ENCODE results near the gene CRIP2. TPM values are rescaled to one million over a fixed set of nuclear protein-coding genes. Genes with fewer than 3 reads are reported as not detected.

The CRIP2 gene
- total RNA-seq, 1 experiment from 2014 or later = 1.1 TPM

- no peak for DNase-seq (ENCODE audit: low read depth in 1 of 2, low spot score in 2 of 2)
- no peaks in the 10 kb centered on the region for H3K9me3 ChIP-seq (replicated peaks)
- H3K27me3 ChIP-seq (replicated peaks) = no peaks in the 10 kb centered on the region
- no peak overlapping the region for H3K27ac ChIP-seq
- peaks cover 37% of the 10 kb centered on the region for H3K36me3 ChIP-seq
- no peak overlapping the region for H3K4me3 ChIP-seq
- H3K4me1 ChIP-seq (replicated peaks) = peaks cover 7% of the 10 kb centered on the region
These were observed 14.0 kb upstream of the CRIP2 start for GRCh38 chr14:105460616-105461015.

DNA sequence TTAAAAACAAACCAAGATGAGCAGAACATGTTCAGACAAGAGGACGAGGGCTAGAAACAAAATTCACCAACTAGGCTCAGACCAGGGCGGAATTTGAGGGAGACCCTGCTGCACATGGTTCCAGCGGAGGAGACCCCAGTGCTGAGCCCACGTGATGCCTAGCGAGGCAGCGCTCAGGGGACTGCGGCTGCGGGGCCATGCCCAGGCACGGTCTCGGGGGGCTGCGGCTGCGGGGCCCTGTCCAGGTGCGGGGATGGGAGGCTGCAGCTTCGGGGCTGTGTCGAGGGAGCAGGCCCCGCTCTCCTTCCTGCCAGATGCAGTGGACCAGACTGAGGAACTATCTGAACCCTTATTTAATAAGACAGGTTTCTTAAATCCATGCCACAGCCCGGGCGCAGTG, 12.7 kb upstream of the CRIP2 start:
- DNase-seq (ENCODE audit: low read depth in 1 of 2, low spot score in 2 of 2) = no peak
- Histone ChIP-seq H3K27me3 (replicated peaks) (no peaks in the 10 kb centered on the region), H3K4me1 (replicated peaks) (peaks cover 9% of the 10 kb centered on the region), H3K9me3 (replicated peaks) (no peaks in the 10 kb centered on the region), H3K4me3 (no peak overlapping the region), H3K27ac (no peak overlapping the region), H3K36me3 (peaks cover 35% of the 10 kb centered on the region)

- Histone ChIP-seq H3K27me3 (replicated peaks) (no peaks in the 10 kb centered on the region), H3K36me3 (peaks cover 47% of the 10 kb centered on the region), H3K4me1 (replicated peaks) (peaks cover 9% of the 10 kb centered on the region), H3K4me3 (no peak overlapping the region), H3K27ac (no peak overlapping the region), H3K9me3 (replicated peaks) (no peaks in the 10 kb centered on the region)
- DNase-seq (ENCODE audit: low read depth in 1 of 2, low spot score in 2 of 2) = no peak
These were observed 10.1 kb upstream of the CRIP2 start for GRCh38 chr14:105464501-105464900.

DNA sequence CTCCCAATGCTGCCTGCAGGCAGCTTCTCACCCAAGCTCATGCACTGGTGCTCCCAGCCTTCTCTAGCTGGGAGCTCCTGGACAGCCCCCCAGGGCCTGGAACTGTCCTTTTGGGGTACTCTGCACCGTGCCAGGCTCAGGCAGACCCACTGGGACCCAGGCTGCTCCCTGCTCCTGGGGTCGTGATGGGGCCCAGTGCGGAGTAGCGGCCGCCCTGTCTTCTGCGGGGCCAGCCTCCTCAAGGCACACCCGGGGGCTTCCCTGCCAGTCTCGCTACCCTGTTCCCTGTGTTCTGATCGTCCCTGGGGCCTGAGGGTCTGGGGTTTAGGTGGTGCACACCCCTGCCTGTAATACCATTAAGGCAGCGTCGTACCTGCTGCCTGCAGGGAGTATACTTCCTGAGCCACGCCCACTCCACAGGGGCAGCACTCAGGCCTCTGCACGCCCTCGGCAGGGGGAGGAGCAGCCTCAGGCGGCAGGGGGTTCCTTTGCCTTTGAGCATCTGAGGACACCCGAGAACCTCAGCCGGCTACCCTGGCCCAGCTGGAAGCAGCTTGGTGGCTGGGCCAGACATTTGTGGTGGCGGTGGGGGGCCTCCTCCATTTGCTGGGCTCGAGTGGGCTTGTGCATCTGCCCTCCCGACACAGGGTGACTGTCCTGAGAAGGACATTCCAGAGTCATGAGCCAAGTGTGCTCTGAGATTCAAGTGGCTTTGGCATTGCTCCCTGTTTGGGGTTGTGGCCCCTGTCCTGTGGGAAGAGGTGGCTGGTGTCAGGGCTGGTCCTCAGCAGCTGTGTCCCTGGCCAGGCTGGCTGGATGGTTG, 9.2 kb upstream of the CRIP2 start:
- no peak overlapping the region for H3K27ac ChIP-seq
- DNase-seq (ENCODE audit: low read depth in 1 of 2, low spot score in 2 of 2) = no peak

DNA sequence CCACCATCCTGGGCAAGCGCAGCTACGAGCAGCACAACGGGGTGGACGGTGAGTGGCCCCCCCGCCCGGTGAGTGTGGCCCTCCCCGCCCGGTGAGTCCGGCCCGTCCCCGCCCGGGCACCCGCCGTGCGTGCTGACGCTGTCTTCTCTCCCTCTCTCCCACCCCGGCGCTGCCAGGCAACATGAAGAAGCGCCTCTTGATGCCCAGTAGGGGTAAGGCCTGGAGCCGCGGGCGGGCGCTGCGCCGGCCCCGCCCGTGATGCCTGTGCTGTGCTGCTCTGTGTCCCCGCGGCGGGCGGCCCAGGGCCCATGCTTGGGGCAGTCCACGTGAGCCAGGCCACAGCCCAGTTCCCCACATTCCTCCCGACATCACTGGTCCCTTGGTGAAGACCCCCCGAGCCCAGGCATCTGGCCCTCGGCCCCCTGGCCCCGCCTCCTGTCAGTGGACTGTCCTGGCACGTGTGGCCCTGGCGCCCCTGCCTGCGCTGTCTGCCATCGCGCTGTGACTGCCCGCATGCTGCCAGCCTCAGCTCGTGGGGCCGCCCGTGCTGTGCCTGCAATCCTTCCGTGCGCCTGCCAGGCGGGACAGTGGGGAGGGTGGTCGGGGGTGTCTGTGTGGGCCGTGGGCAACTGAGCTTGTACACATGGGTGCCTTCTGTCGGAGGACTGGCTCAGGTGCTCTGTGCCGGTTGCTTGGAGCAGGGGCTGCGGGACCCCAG, 7.9 kb upstream of the CRIP2 start:
- H3K4me1 ChIP-seq (replicated peaks) = peaks cover 9% of the 10 kb centered on the region
- H3K27me3 ChIP-seq (replicated peaks) = no peaks in the 10 kb centered on the region
- H3K9me3 ChIP-seq (replicated peaks) = no peaks in the 10 kb centered on the region
- H3K36me3 ChIP-seq = peaks cover 47% of the 10 kb centered on the region
- H3K27ac ChIP-seq = no peak overlapping the region
- DNase-seq (ENCODE audit: low read depth in 1 of 2, low spot score in 2 of 2) = no peak
- H3K4me3 ChIP-seq = no peak overlapping the region

More for the DNA sequence above, 9.2 kb upstream of the CRIP2 start:
- no peak overlapping the region for H3K4me3 ChIP-seq
- no peaks in the 10 kb centered on the region for H3K9me3 ChIP-seq (replicated peaks)
- H3K4me1 ChIP-seq (replicated peaks) = peaks cover 9% of the 10 kb centered on the region
- peaks cover 47% of the 10 kb centered on the region for H3K36me3 ChIP-seq
- H3K27me3 ChIP-seq (replicated peaks) = no peaks in the 10 kb centered on the region

GRCh38 chr14:105467249-105467941, 7.2 kb upstream of the CRIP2 start:
- H3K27ac ChIP-seq = no peak overlapping the region
- H3K9me3 ChIP-seq (replicated peaks) = no peaks in the 10 kb centered on the region
- DNase-seq (ENCODE audit: low read depth in 1 of 2, low spot score in 2 of 2) = no peak
- no peak overlapping the region for H3K4me3 ChIP-seq
- no peaks in the 10 kb centered on the region for H3K27me3 ChIP-seq (replicated peaks)
- H3K36me3 ChIP-seq = peaks cover 47% of the 10 kb centered on the region
- peaks cover 9% of the 10 kb centered on the region for H3K4me1 ChIP-seq (replicated peaks)

- Histone ChIP-seq H3K27me3 (replicated peaks) (no peaks in the 10 kb centered on the region), H3K4me1 (replicated peaks) (peaks cover 9% of the 10 kb centered on the region), H3K27ac (no peak overlapping the region), H3K36me3 (peaks cover 42% of the 10 kb centered on the region), H3K4me3 (no peak overlapping the region), H3K9me3 (replicated peaks) (no peaks in the 10 kb centered on the region)
- no peak for DNase-seq (ENCODE audit: low read depth in 1 of 2, low spot score in 2 of 2)
These were observed 6.6 kb upstream of the CRIP2 start for GRCh38 chr14:105467942-105468471.

GRCh38 chr14:105468621-105469241, 5.9 kb upstream of the CRIP2 start:
- no peaks in the 10 kb centered on the region for H3K9me3 ChIP-seq (replicated peaks)
- peaks cover 13% of the 10 kb centered on the region for H3K4me1 ChIP-seq (replicated peaks)
- H3K36me3 ChIP-seq = peaks cover 39% of the 10 kb centered on the region
- H3K4me3 ChIP-seq = no peak overlapping the region
- no peak for DNase-seq (ENCODE audit: low read depth in 1 of 2, low spot score in 2 of 2)
- no peak overlapping the region for H3K27ac ChIP-seq
- 0 out of 2 replicates have a peak, but pooled peaks cover 2% of the 10 kb centered on the region for H3K27me3 ChIP-seq (replicated peaks)

DNA sequence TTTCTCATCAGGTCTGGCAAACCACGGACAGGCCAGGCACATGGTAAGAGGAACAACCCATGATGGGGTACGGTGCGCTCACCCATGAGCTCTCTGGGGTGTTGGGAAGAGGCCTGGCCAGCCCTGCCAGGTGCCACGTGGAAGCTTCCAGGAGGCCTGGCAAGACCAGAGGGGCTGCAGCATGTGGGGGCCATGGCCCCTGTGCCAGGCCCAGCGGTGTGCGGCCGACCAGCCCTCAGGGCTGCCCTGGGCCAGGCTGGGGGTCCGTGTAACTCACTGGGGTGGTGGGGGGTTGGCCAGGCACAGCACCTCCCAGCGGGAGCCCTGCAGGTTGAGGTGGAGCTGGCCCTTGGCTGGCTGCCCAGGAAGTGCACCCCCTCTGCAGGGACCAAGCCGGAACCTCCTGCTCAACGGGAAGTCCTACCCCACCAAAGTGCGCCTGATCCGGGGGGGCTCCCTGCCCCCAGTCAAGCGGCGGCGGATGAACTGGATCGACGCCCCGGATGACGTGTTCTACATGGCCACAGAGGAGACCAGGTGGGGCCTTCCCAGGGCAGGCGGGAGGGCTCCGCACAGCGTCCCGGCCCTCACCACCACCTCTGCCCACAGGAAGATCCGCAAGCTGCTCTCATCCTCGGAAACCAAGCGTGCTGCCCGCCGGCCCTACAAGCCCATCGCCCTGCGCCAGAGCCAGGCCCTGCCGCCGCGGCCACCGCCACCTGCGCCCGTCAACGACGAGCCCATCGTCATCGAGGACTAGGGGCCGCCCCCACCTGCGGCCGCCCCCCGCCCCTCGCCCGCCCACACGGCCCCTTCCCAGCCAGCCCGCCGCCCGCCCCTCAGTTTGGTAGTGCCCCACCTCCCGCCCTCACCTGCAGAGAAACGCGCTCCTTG, 4.9 kb upstream of the CRIP2 start:
- Histone ChIP-seq H3K9me3 (replicated peaks) (no peaks in the 10 kb centered on the region), H3K27ac (no peak overlapping the region), H3K36me3 (peaks cover 33% of the 10 kb centered on the region), H3K4me1 (replicated peaks) (peaks cover 21% of the 10 kb centered on the region), H3K27me3 (replicated peaks) (peaks cover 4% of the 10 kb centered on the region), H3K4me3 (no peak overlapping the region)
- no peak for DNase-seq (ENCODE audit: low read depth in 1 of 2, low spot score in 2 of 2)

DNA sequence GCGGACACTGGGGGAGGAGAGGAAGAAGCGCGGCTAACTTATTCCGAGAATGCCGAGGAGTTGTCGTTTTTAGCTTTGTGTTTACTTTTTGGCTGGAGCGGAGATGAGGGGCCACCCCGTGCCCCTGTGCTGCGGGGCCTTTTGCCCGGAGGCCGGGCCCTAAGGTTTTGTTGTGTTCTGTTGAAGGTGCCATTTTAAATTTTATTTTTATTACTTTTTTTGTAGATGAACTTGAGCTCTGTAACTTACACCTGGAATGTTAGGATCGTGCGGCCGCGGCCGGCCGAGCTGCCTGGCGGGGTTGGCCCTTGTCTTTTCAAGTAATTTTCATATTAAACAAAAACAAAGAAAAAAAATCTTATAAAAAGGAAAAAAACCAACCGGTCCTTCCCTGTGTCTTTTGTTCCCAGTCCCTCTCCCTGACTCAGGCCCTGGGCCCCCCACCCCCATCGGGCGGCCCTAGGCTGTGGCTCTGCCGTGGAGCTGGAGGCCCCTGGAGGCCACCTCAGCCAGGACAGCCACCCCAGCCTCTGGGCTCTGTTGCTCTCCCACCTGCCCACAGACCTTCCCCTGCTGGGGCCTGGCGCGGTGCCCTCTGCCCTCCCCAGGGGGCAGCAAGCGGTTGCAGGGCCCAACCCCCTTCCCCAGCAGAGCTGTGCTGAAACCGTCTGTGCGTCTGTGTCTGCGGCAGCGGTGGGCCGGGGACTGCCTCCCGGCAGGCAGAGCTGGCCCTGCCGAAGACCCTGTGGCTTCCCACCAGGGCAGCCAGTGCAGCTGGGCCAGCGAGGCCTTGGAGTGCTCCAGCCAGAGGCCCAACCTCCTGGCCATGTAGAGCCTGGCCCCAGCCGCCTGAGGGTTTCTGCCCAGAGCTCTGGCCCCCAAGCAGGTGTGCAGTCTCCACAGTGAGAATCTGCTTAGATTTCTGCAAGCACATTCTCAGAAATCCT, 4.0 kb upstream of the CRIP2 start:
- DNase-seq (ENCODE audit: low read depth in 1 of 2, low spot score in 2 of 2) = no peak
- Histone ChIP-seq H3K36me3 (peaks cover 24% of the 10 kb centered on the region), H3K27ac (no peak overlapping the region), H3K27me3 (replicated peaks) (peaks cover 13% of the 10 kb centered on the region), H3K4me1 (replicated peaks) (peaks cover 24% of the 10 kb centered on the region), H3K9me3 (replicated peaks) (no peaks in the 10 kb centered on the region), H3K4me3 (no peak overlapping the region)

DNA sequence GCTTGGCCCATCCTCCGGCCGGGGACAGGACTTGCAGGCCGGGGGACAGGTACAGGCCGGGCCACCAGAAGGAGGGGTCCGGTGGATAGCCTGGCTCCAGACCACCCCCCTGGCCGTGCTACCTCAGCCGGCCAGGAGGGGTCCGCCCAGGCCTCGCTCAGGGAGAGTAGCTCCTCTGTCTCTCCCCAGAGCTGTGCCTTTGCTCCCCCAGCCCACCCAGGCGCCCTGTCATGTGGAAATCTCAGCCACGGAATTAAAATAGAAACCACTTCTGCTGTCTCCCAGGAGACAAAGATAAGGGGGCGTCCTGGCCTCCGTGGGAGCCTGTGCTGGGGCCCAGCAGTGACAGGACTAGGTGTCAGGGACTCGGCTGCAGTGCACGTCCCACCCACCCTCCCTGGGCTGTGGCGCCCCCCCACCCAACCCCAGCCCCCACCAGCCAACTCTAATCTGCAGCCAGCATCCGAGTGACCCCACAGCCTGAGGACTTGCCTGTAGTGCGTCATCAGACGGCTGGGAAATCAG, 3.3 kb upstream of the CRIP2 start:
- H3K4me1 ChIP-seq (replicated peaks) = peaks cover 22% of the 10 kb centered on the region
- no peaks in the 10 kb centered on the region for H3K9me3 ChIP-seq (replicated peaks)
- H3K4me3 ChIP-seq = no peak overlapping the region
- H3K27ac ChIP-seq = no peak overlapping the region
- no peak for DNase-seq (ENCODE audit: low read depth in 1 of 2, low spot score in 2 of 2)
- H3K36me3 ChIP-seq = peaks cover 19% of the 10 kb centered on the region
- peaks cover 21% of the 10 kb centered on the region for H3K27me3 ChIP-seq (replicated peaks)

Data from SJSA1 (cell line).